ENCODE results near the gene ACSF3. TPM values are rescaled to one million over a fixed set of nuclear protein-coding genes. Genes with fewer than 3 reads are reported as not detected.

The ACSF3 gene
- total RNA-seq, 2 donors from 2014 or later: 34.8 to 35.5 TPM

DNA sequence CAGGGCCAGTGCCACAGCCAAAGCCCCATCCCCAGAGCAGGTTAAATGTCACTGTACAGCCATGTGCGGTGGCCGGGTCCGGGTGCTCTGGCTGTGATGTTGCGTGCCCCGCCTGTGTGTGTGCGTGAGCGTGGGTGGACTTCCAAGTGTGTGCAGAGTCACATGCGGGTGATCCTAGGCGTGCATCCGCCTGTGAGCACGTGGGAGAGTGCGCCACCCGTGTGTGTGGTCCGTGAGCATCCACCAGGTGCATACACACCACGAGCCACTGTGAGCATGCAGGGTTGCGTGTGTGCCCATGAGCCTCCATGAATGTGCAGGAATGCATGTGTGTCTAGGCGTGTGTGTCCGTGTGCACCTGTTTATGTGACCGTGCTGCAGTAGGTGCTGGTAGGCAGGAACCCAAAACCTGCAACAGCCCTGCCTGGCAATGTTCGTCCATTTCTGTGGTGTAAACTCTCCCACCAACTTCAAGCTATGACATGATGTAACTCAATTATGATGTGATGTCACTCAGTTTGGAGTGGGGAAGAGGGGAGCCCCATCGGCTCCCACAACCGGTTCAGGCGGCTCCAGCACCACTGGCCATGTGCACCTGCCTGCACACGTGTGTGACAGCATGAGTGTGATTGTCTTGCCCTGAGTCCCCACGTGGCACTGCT lies 37.6 kb upstream of the ACSF3 start:
- no peak overlapping the region for H3K4me3 Mint-ChIP-seq
- H3K27ac ChIP-seq (ENCODE audit: low read depth, low read length): no peak overlapping the region
- no peak overlapping the region for H3K9ac ChIP-seq (ENCODE audit: extremely low read depth, low read length, poor library complexity, severe bottlenecking)
- H3K9me3 Mint-ChIP-seq: no peaks in the 10 kb centered on the region
- H3K36me3 ChIP-seq (ENCODE audit: control insufficient read depth, insufficient read depth, low read length): no peaks in the 10 kb centered on the region
- WGBS, 2 experiments (ENCODE audit: insufficient coverage in 1 of 2, insufficient read length in 1 of 2): 92 to 93% methylated on average over 23 to 25 of the region's 25 CpGs
- H3K4me1 Mint-ChIP-seq: no peaks in the 10 kb centered on the region
- no peaks in the 10 kb centered on the region for H3K27me3 Mint-ChIP-seq (ENCODE audit: insufficient read depth)
- H3K27me3 ChIP-seq (ENCODE audit: control insufficient read depth, insufficient read depth, low read length, poor library complexity, severe bottlenecking): no peaks in the 10 kb centered on the region
- H3K27ac Mint-ChIP-seq: no peak overlapping the region
- no peaks in the 10 kb centered on the region for H3K36me3 Mint-ChIP-seq (ENCODE audit: low read depth)
- no peaks in the 10 kb centered on the region for H3K4me1 ChIP-seq (ENCODE audit: control insufficient read depth, insufficient read depth, low read length)
- DNase-seq: no peak
- no peak overlapping the region for H3K4me3 ChIP-seq (ENCODE audit: low read length)
- no peaks in the 10 kb centered on the region for H3K9me3 ChIP-seq (ENCODE audit: control insufficient read depth, low read length)
- TF ChIP-seq, protein P1, sequence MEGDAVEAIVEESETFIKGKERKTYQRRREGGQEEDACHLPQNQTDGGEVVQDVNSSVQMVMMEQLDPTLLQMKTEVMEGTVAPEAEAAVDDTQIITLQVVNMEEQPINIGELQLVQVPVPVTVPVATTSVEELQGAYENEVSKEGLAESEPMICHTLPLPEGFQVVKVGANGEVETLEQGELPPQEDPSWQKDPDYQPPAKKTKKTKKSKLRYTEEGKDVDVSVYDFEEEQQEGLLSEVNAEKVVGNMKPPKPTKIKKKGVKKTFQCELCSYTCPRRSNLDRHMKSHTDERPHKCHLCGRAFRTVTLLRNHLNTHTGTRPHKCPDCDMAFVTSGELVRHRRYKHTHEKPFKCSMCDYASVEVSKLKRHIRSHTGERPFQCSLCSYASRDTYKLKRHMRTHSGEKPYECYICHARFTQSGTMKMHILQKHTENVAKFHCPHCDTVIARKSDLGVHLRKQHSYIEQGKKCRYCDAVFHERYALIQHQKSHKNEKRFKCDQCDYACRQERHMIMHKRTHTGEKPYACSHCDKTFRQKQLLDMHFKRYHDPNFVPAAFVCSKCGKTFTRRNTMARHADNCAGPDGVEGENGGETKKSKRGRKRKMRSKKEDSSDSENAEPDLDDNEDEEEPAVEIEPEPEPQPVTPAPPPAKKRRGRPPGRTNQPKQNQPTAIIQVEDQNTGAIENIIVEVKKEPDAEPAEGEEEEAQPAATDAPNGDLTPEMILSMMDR (conservative IDR thresholded peaks at IDR 0.05): no peak

DNA sequence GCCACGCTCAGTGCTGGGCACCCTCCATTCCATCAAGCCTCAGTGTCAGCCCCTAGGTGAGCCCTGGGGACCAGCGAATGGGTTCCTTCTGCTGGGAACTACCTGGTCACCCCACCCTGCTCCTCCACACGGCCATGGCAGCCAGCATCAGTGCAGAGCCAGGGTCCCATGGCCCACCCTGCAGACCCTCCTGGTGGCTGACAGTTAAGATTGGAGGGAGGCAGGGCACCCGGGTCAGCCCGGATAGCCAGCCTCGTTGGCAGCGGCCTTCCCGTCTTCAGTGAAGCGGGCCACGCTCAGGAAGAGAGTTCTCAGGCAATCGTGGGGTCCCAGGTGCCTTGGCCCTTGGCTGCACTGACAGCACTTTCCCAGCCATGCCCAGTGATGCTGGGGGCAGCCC lies 37.1 kb upstream of the ACSF3 start:
- Histone ChIP-seq H3K9ac (ENCODE audit: extremely low read depth, low read length, poor library complexity, severe bottlenecking) (no peak overlapping the region), H3K4me3 (ENCODE audit: low read length) (no peak overlapping the region), H3K36me3 (ENCODE audit: control insufficient read depth, insufficient read depth, low read length) (no peaks in the 10 kb centered on the region), H3K9me3 (ENCODE audit: control insufficient read depth, low read length) (no peaks in the 10 kb centered on the region), H3K4me1 (ENCODE audit: control insufficient read depth, insufficient read depth, low read length) (no peaks in the 10 kb centered on the region), H3K27me3 (ENCODE audit: control insufficient read depth, insufficient read depth, low read length, poor library complexity, severe bottlenecking) (no peaks in the 10 kb centered on the region), H3K27ac (ENCODE audit: low read depth, low read length) (no peak overlapping the region)
- no peak for DNase-seq
- no peaks in the 10 kb centered on the region for H3K9me3 Mint-ChIP-seq
- H3K27me3 Mint-ChIP-seq (ENCODE audit: insufficient read depth): no peaks in the 10 kb centered on the region
- H3K4me3 Mint-ChIP-seq: no peak overlapping the region
- no peaks in the 10 kb centered on the region for H3K4me1 Mint-ChIP-seq
- H3K27ac Mint-ChIP-seq: no peak overlapping the region
- WGBS, 2 experiments (ENCODE audit: insufficient coverage in 1 of 2, insufficient read length in 1 of 2): 84 to 100% methylated on average over 1 to 11 of the region's 11 CpGs
- no peaks in the 10 kb centered on the region for H3K36me3 Mint-ChIP-seq (ENCODE audit: low read depth)
- TF ChIP-seq, protein P1 (conservative IDR thresholded peaks at IDR 0.05): no peak

DNA sequence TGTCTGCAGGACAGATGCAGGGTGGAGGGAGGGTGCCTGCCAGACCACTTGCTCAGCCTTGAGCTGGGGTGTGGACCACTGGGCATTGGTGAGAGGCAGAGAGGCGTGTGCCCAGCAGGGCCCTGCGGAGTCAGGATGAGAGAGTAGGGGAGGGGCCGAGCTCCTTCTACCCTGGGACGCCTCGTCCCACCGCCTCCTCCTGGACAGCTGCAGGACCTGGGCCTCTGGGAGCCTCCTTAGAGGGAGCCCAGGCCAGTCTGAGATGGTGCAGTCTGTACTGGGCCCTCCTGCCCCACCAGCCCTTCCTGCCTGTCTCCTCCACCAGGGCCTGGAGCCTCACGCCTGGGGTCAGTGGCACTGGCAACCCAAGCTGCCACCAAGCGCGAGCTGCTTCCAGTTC lies 35.9 kb upstream of the ACSF3 start:
- H3K27ac Mint-ChIP-seq: no peak overlapping the region
- Histone ChIP-seq H3K27ac (ENCODE audit: low read depth, low read length) (no peak overlapping the region), H3K4me1 (ENCODE audit: control insufficient read depth, insufficient read depth, low read length) (no peaks in the 10 kb centered on the region), H3K9me3 (ENCODE audit: control insufficient read depth, low read length) (no peaks in the 10 kb centered on the region), H3K27me3 (ENCODE audit: control insufficient read depth, insufficient read depth, low read length, poor library complexity, severe bottlenecking) (no peaks in the 10 kb centered on the region), H3K9ac (ENCODE audit: extremely low read depth, low read length, poor library complexity, severe bottlenecking) (no peak overlapping the region), H3K36me3 (ENCODE audit: control insufficient read depth, insufficient read depth, low read length) (no peaks in the 10 kb centered on the region), H3K4me3 (ENCODE audit: low read length) (no peak overlapping the region)
- H3K9me3 Mint-ChIP-seq: no peaks in the 10 kb centered on the region
- DNase-seq: no peak
- 60 to 76% methylated on average over 1 to 9 of the region's 9 CpGs for WGBS, 2 experiments (ENCODE audit: insufficient coverage in 1 of 2, insufficient read length in 1 of 2)
- TF ChIP-seq, protein P1 (conservative IDR thresholded peaks at IDR 0.05): no peak
- no peaks in the 10 kb centered on the region for H3K36me3 Mint-ChIP-seq (ENCODE audit: low read depth)
- H3K27me3 Mint-ChIP-seq (ENCODE audit: insufficient read depth): no peaks in the 10 kb centered on the region
- no peak overlapping the region for H3K4me3 Mint-ChIP-seq
- H3K4me1 Mint-ChIP-seq: no peaks in the 10 kb centered on the region
